GM18951 (cell line): ENCODE results near the gene ZAP70.

Experiments
- POLR2A ChIP-seq: IDR thresholded peaks from 4 replicates; pipeline ENCODE4 v1.6.1; 2011; ENCODE audit warnings: mild to moderate bottlenecking; ENCODE audit not compliant: insufficient read length, insufficient read depth; ENCODE audit errors: extremely low read depth
- in situ Hi-C: fragments of 300-500 bp; cut with MboI; formaldehyde crosslinking; loops from one replicate; pipeline ENCODE4 v1.12.0; 2022; ENCODE audit warnings: low sequenced_read_pairs, mixed read lengths, inconsistent platforms; ENCODE audit not compliant: unreplicated experiment

The ZAP70 gene

GRCh38 chr2:97747285-97747684 lies 33.9 kb downstream of the ZAP70 start:
- no peak for TF ChIP-seq POLR2A
- in situ Hi-C loops: no loop called here

GRCh38 chr2:97747716-97748115 lies 34.3 kb downstream of the ZAP70 start:
- no peak for TF ChIP-seq POLR2A
- in situ Hi-C loops: no loop called here

- in situ Hi-C loops: no loop called here
- TF ChIP-seq POLR2A: no peak
Observed at GRCh38 chr2:97749581-97749980, 36.2 kb downstream of the ZAP70 start.

GRCh38 chr2:97750017-97750416 lies 36.6 kb downstream of the ZAP70 start:
- in situ Hi-C loops: no loop called here
- TF ChIP-seq POLR2A: no peak

GRCh38 chr2:97751752-97752151 lies 38.4 kb downstream of the ZAP70 start:
- in situ Hi-C loops: no loop called here
- TF ChIP-seq POLR2A: no peak

GRCh38 chr2:97752342-97753334 lies 39.3 kb downstream of the ZAP70 start:
- TF ChIP-seq POLR2A: no peak
- in situ Hi-C loops: no loop called here

GRCh38 chr2:97754690-97755346 lies 41.4 kb downstream of the ZAP70 start:
- no peak for TF ChIP-seq POLR2A
- in situ Hi-C loops: no loop called here

GRCh38 chr2:97755491-97755890 lies 42.1 kb downstream of the ZAP70 start:
- TF ChIP-seq POLR2A: no peak
- in situ Hi-C loops: no loop called here

- in situ Hi-C loops: no loop called here
- TF ChIP-seq POLR2A: no peak
Observed at GRCh38 chr2:97757062-97757461, 43.7 kb downstream of the ZAP70 start.

GRCh38 chr2:97758131-97758705 lies 44.8 kb downstream of the ZAP70 start:
- TF ChIP-seq POLR2A: no peak
- in situ Hi-C loops: no loop called here

GRCh38 chr2:97759727-97760407 lies 46.5 kb downstream of the ZAP70 start:
- no peak for TF ChIP-seq POLR2A
- in situ Hi-C loops: no loop called here

GRCh38 chr2:97760480-97761049 lies 47.2 kb downstream of the ZAP70 start:
- in situ Hi-C loops: no loop called here
- TF ChIP-seq POLR2A: no peak

GRCh38 chr2:97761192-97761591 lies 47.8 kb downstream of the ZAP70 start:
- in situ Hi-C loops: no loop called here
- no peak for TF ChIP-seq POLR2A

- no peak for TF ChIP-seq POLR2A
- in situ Hi-C loops: no loop called here
Observed at GRCh38 chr2:97763176-97763845, 49.9 kb downstream of the ZAP70 start.
